ENCODE data around the gene RAPGEF4. TPM values are rescaled to one million over a fixed set of nuclear protein-coding genes. Genes with fewer than 3 reads are reported as not detected.

RAPGEF4 gene
- total and polyA plus RNA-seq, 7 donors, result 0.23 to 7.6 (median 4.2) TPM

GRCh38 chr2:172804423-172804822 lies 68.8 kb downstream of the RAPGEF4 start:
- WGBS, 2 donors, result 88% methylated on average over 4 of the region's 4 CpGs
- DNase-seq, result no peak
- Histone ChIP-seq H3K36me3 (no peaks in the 10 kb centered on the region), H3K27me3 (no peaks in the 10 kb centered on the region), H3K27ac (no peak overlapping the region), H3K9me3 (peaks cover 0 to 6% (median 0%) of the 10 kb centered on the region in 4 donors), H3K4me1 (peaks cover 0 to 11% (median 7%) of the 10 kb centered on the region in 4 donors), H3K4me3 (no peak overlapping the region)
- TF ChIP-seq POLR2AphosphoS5 (IDR thresholded peaks at IDR 0.05) (no peak), POLR2A (IDR thresholded peaks at IDR 0.05) (no peak), EP300 (IDR thresholded peaks at IDR 0.05) (no peak), CTCF (IDR thresholded peaks at IDR 0.05) (no peak)
- intact Hi-C loops (cut with DNase I), result loop anchor here (10.0 kb wide), 1 partner anchor 410 kb away; no protein-coding TSS in a partner anchor

- TF ChIP-seq CTCF (IDR thresholded peaks at IDR 0.05) (peak; percentile 55 to 79 (median 74)), EP300 (IDR thresholded peaks at IDR 0.05) (no peak), POLR2AphosphoS5 (IDR thresholded peaks at IDR 0.05) (no peak), POLR2A (IDR thresholded peaks at IDR 0.05) (no peak)
- peaks cover 0 to 6% (median 0%) of the 10 kb centered on the region in 4 donors for H3K9me3 ChIP-seq
- no peak for DNase-seq
- H3K27me3 ChIP-seq, result no peaks in the 10 kb centered on the region
- H3K27ac ChIP-seq, result no peak overlapping the region
- 1 to 5% methylated on average over 2 of the region's 2 CpGs for WGBS, 2 donors
- H3K36me3 ChIP-seq, result no peaks in the 10 kb centered on the region
- intact Hi-C loops (cut with DNase I), result loop anchor here (5.0 to 10.0 kb wide), 2 partner anchors 56 to 408 kb away; no protein-coding TSS in a partner anchor
- peak overlapping the region in 1 of 4 donors; percentile 4 for H3K4me3 ChIP-seq
- H3K4me1 ChIP-seq, result peaks cover 0 to 11% (median 7%) of the 10 kb centered on the region in 4 donors
Observed at GRCh38 chr2:172806493-172806892, 70.8 kb downstream of the RAPGEF4 start.

GRCh38 chr2:172806996-172807395 lies 71.4 kb downstream of the RAPGEF4 start:
- Histone ChIP-seq H3K27ac (no peak overlapping the region), H3K36me3 (no peaks in the 10 kb centered on the region), H3K4me3 (peak overlapping the region in 1 of 4 donors; percentile 4), H3K9me3 (peaks cover 0 to 6% (median 0%) of the 10 kb centered on the region in 4 donors), H3K4me1 (peaks cover 0 to 11% (median 7%) of the 10 kb centered on the region in 4 donors), H3K27me3 (no peaks in the 10 kb centered on the region)
- intact Hi-C loops (cut with DNase I), result loop anchor here (1.0 to 10.0 kb wide), 3 partner anchors 55 to 408 kb away; no protein-coding TSS in a partner anchor
- no peak for DNase-seq
- WGBS, 2 donors, result 17 to 67% methylated on average over 6 of the region's 6 CpGs
- TF ChIP-seq POLR2AphosphoS5 (IDR thresholded peaks at IDR 0.05), result no peak
- no peak for TF ChIP-seq EP300 (IDR thresholded peaks at IDR 0.05)
- no peak for TF ChIP-seq CTCF (IDR thresholded peaks at IDR 0.05)
- no peak for TF ChIP-seq POLR2A (IDR thresholded peaks at IDR 0.05)

GRCh38 chr2:172808156-172808555 lies 72.5 kb downstream of the RAPGEF4 start:
- DNase-seq, result no peak
- peaks cover 0 to under 1% (median 0%) of the 10 kb centered on the region in 4 donors for H3K9me3 ChIP-seq
- intact Hi-C loops (cut with DNase I), result loop anchor here (5.0 to 10.0 kb wide), 2 partner anchors 54 to 407 kb away; no protein-coding TSS in a partner anchor
- H3K4me3 ChIP-seq, result no peak overlapping the region
- no peak overlapping the region for H3K27ac ChIP-seq
- H3K4me1 ChIP-seq, result peaks cover 0 to 11% (median 7%) of the 10 kb centered on the region in 4 donors
- H3K36me3 ChIP-seq, result no peaks in the 10 kb centered on the region
- TF ChIP-seq POLR2AphosphoS5 (IDR thresholded peaks at IDR 0.05) (no peak), EP300 (IDR thresholded peaks at IDR 0.05) (no peak), CTCF (IDR thresholded peaks at IDR 0.05) (no peak), POLR2A (IDR thresholded peaks at IDR 0.05) (no peak)
- H3K27me3 ChIP-seq, result no peaks in the 10 kb centered on the region
- 66 to 83% methylated on average over 4 of the region's 4 CpGs for WGBS, 2 donors

Measured in sigmoid colon (tissue), 7 donors.